Ramos (cell line): ENCODE measurements around the gene TINAG.

ENCODE experiments used
- in situ Hi-C: fragments of 300-500 bp; cut with MboI; formaldehyde crosslinking; loops from one replicate; pipeline ENCODE4 v1.14.3; 2022; ENCODE audit warnings: low sequenced_read_pairs; ENCODE audit not compliant: unreplicated experiment

Gene TINAG, protein sequence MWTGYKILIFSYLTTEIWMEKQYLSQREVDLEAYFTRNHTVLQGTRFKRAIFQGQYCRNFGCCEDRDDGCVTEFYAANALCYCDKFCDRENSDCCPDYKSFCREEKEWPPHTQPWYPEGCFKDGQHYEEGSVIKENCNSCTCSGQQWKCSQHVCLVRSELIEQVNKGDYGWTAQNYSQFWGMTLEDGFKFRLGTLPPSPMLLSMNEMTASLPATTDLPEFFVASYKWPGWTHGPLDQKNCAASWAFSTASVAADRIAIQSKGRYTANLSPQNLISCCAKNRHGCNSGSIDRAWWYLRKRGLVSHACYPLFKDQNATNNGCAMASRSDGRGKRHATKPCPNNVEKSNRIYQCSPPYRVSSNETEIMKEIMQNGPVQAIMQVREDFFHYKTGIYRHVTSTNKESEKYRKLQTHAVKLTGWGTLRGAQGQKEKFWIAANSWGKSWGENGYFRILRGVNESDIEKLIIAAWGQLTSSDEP

DNA sequence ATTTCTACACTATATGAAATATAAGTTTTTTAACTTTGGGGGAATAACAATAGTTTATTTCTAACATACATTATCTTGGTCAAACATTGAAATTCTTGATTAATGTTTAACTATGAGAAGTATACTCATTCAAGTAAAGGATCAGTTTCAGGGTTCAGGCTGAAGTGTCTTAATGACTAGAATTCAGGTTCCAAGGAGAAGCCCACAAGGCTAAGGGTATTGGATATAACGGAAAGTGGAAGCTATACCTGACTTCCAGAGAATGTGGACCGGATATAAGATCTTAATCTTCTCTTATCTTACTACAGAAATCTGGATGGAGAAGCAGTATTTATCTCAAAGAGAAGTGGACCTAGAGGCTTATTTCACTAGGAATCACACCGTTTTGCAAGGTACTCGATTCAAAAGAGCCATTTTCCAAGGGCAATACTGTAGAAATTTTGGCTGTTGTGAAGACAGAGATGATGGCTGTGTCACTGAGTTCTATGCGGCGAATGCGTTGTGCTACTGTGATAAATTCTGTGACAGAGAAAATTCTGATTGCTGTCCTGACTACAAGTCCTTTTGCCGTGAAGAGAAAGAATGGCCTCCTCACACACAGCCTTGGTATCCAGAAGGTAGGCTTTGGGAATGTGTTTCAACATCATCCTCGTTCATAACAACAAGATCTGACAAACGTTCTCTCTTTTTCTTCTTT lies at the start of gene TINAG:
TINAG (plus strand) TSS at position 153 of the 697 bp plus-strand sequence; CDS start at position 263, 110 bp downstream.
- in situ Hi-C loops, result no loop called here

- in situ Hi-C loops, result no loop called here
Measured at GRCh38 chr6:54260025-54260424, 48.2 kb upstream of the TINAG start.

DNA sequence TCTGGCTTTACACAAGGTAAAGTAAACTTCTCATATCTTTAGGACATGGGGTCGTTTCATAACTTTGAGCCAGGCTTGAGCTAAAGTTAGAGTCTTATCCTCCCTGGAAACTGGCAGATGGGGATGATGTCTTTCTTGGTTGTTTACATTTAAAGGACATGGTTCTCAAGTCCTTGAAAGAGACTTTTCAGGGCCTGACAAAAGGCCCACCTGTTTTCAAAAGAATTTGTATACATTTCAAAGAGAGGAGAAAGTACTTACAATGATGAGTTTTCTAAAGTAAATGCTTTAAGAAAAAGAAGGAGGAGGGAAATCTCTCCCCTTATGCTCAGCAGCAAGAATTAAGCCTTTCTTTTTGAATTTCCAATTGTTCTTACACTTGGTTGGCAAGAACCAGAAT lies 45.7 kb upstream of the TINAG start:
- in situ Hi-C loops, result no loop called here

- in situ Hi-C loops, result no loop called here
Measured at GRCh38 chr6:54262971-54263370, 45.3 kb upstream of the TINAG start.

DNA sequence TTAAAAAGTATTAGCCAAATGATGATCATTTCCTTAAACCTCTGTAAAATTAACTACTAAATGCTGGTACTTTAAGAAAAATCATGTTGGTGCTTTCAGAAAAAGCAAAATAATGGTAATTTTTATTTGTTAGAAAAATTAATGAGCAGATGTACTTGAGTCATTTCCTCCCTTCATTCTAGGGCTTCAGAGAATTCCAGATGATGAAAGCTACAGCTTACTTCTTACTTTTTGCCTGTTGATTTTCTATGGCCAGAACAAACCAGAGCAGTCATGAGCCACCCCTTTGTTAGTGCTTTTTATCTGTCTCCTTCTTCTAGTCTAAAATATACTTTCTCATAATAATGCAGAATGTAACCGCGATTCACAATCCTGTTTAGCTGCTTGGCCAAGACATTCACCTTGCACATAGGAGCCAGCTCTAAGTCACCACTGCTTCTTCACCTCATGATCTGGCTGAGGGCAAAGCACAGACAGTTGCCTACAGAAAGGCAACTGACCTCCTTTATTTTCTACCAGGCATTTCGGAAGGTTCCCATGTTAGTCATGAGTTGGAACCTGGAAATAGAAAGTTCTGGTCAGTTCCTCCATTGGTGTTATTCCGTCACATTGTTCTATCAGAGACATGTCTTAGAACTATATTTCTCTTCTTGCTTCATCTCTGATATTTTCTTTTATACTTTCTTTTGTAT lies 43.5 kb upstream of the TINAG start:
- in situ Hi-C loops, result no loop called here

GRCh38 chr6:54266400-54266923 lies 41.8 kb upstream of the TINAG start:
- in situ Hi-C loops, result no loop called here

DNA sequence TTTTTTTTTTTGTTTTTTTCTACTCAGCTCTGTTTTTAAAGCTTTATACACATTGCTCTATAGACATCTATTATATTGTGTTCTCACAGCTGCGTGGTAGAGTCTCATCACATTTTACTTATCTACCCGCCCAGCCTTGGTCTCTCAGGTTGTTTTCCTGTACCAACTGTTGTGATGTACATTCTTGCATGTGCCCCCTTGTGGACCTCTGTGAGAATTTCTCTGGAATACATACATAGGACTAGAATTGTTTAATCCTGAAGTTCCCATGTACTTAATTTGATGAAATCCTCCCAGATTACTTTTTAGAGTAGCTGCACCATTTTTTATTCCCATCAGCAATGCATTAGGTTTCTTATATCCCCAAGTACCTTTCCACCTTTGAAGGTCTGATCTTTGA lies 40.4 kb upstream of the TINAG start:
- in situ Hi-C loops, result no loop called here

GRCh38 chr6:54273214-54273820 lies 34.9 kb upstream of the TINAG start:
- in situ Hi-C loops, result no loop called here

- in situ Hi-C loops, result no loop called here
Measured at GRCh38 chr6:54274383-54274782, 33.9 kb upstream of the TINAG start.

- in situ Hi-C loops, result no loop called here
Measured at GRCh38 chr6:54282186-54282585, 26.1 kb upstream of the TINAG start.

DNA sequence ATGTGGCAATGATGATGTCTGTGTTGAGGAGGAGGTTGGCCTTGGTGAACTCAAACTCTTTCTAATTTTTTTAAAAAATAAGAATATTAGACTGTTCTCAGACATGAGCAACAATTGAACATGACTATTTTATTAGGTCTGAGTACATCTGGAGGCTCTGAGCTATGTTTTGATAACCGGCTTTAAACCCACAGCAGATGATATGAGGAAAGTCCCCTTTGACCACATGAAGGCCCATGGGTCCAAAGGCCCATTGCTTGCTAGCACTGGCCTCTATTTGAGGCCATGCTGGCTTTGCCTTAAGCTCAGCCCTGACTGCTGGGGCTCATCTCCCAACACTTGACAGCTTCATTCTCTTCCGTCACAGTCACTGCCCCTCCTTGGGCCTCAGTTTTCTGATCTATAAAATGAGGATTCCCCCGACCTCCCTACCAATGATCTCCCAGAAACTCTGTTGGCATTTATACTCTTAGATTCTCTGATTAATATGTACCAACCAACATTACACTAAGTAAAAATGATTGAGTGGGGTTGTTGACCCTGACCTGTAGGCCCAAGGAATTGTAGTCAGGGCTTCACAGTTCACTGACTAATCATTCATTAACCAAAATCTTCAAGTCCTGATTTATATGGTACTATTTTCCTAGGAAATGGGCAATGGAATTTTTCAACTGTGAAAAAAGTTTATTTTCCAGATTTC lies 23.9 kb upstream of the TINAG start:
- in situ Hi-C loops, result no loop called here

DNA sequence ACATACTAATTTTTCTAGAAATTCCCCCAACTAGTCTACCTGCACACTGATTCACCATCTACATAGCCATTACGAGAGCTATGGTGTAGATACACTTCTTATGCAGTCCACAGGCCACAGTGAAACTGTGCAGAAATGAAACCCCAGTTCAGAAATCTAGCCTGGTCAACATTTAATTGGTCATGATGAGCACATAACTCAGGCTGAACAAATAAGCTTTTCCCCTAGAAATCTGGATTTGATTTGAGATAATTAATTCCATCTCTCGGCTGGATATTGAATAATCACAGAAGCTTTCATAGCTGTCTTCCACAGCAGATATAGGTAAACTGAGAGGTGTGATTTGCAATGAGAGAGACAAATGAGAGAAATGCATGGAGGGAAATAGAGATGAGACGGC lies 22.6 kb upstream of the TINAG start:
- in situ Hi-C loops, result no loop called here

DNA sequence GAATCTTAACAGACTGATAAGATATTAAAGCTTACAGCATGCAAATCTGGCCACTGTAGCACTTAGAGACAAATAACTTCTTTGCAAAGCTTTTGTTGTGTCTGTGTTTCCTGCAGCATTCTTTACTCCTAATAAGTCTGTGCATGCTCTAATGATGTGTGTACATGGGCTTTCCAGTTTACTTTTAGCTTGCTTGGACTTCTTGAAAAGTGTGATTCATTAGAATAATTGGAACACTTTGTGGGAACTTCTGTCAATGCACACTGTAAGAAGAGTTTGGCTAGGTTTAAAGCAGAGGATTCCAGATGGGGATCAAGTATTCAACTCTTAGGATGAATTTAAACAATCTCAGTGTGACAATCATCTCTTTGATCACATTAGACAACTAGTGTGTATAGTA lies 22.1 kb upstream of the TINAG start:
- in situ Hi-C loops, result no loop called here

DNA sequence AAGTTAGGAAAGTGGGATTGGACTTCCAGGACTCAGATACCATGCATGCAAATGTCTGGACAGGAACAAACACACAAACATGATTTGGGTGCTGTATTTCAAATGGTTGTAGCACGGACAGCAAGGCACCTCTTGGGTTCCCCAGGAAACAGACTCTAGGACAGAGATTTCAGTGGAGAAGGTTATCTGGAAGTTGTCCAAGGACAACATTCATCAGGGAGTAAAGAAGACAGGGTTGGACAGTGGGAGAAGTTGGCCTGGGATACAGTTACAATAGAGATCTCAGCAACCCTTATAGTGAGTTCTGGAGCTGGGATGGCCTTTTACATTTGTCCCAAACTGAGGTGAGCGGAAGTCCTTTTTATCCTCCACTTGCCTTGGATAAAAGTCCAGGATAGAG lies 19.8 kb upstream of the TINAG start:
- in situ Hi-C loops, result no loop called here

DNA sequence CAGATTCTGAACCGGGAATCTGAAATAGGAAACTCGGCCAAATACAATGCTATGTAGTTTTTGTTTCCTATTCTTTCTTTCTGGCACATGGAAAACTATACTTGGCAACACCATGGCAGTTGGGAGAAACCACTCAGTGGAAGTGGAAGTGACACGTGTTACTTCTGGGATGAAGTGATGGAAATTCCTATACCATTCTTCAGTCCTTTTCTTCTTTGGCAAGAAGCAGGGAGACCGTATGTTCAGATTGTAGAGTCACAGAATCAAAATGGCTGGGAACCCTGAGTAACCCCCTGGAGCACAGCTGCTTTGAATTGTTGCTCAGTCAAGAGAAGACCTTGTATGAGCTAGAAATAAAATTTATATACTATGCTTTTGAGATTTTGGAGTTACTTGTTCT lies 18.8 kb upstream of the TINAG start:
- in situ Hi-C loops, result no loop called here

DNA sequence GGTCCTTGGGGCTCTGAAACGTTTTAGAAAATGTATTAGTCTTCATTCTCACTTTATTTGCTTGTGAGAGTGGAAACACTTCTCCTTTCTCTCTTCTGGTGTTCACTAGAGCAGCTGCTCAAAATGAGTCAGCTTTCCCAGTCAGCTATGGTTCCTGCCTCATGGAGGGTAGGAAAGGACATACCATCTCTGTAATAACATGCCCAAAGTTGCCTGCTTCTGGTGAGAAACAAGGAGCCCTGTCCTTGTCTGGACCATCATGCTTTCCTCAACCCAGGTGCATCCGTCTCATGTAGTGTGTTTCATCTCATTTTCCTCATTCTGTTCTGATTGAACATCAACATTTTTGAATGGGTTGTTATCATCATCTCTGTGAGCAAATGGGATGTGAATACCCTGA lies 17.1 kb upstream of the TINAG start:
- in situ Hi-C loops, result no loop called here

GRCh38 chr6:54291738-54292137 lies 16.5 kb upstream of the TINAG start:
- in situ Hi-C loops, result no loop called here

DNA sequence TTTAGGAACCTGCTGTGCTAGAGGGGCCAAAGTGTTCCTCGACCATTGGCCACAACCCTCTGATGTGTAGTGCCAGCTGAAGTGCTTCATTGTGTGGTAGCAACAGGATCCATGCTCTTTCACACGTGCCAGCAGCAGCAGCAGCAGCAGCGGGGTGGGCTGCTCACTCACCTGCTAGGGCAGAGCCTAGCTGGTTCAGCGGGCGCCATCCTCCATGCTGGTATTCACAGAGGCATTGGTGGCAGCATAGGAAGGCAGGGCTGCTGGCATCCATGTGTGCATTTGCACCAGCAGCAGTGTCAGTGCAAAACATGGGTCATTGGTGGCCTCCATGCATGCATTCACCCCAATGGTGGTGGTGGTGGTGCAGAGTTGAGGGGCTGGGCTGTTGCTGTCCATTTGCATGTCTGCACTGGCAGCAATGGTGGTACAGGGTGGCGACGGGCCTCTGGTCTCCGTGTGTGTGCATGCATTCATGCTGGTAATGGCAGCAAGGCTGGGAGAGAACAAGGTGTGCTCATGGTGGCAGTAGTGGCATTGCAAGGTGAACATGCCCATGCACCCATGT lies 13.2 kb upstream of the TINAG start:
- in situ Hi-C loops, result no loop called here

- in situ Hi-C loops, result no loop called here
Measured at GRCh38 chr6:54299542-54300269, 8.5 kb upstream of the TINAG start.
